ENCODE results near the gene ZNF562.

The ZNF562 gene

GRCh38 chr19:9641810-9642209 is 33.1 kb downstream of the ZNF562 start:
- TF ChIP-seq TEAD4 (IDR thresholded peaks at IDR 0.05) (no peak), CREB1 (IDR thresholded peaks at IDR 0.05; ENCODE audit: low read depth) (no peak), ZBTB7A (IDR thresholded peaks at IDR 0.05; ENCODE audit: low read depth) (no peak), YY1 (IDR thresholded peaks at IDR 0.05; ENCODE audit: low read depth) (no peak), USF1 (IDR thresholded peaks at IDR 0.05) (no peak), TCF12 (IDR thresholded peaks at IDR 0.05; ENCODE audit: low read depth) (no peak), RAD21 (IDR thresholded peaks at IDR 0.05; ENCODE audit: low read depth) (no peak), EGR1 (IDR thresholded peaks at IDR 0.05) (no peak), FOXM1 (IDR thresholded peaks at IDR 0.05; ENCODE audit: borderline replicate concordance, low read depth) (no peak), CEBPB (IDR thresholded peaks at IDR 0.05) (no peak), EP300 (IDR thresholded peaks at IDR 0.05; ENCODE audit: borderline replicate concordance) (no peak), NFIC (IDR thresholded peaks at IDR 0.05) (no peak)

GRCh38 chr19:9640956-9641355 is 33.9 kb downstream of the ZNF562 start:
- TF ChIP-seq REST (IDR thresholded peaks at IDR 0.05; ENCODE audit: low read depth) = no peak
- TF ChIP-seq ZBTB7A (IDR thresholded peaks at IDR 0.05; ENCODE audit: low read depth) = no peak
- no peak for TF ChIP-seq NFIC (IDR thresholded peaks at IDR 0.05)
- TF ChIP-seq TEAD4 (IDR thresholded peaks at IDR 0.05) = no peak
- TF ChIP-seq TAF1 (IDR thresholded peaks at IDR 0.05; ENCODE audit: low read depth) = no peak
- TF ChIP-seq EP300 (IDR thresholded peaks at IDR 0.05; ENCODE audit: borderline replicate concordance) = no peak
- TF ChIP-seq FOXM1 (IDR thresholded peaks at IDR 0.05; ENCODE audit: borderline replicate concordance, low read depth) = no peak
- TF ChIP-seq USF1 (IDR thresholded peaks at IDR 0.05) = no peak
- no peak for TF ChIP-seq RAD21 (IDR thresholded peaks at IDR 0.05; ENCODE audit: low read depth)
- TF ChIP-seq TCF12 (IDR thresholded peaks at IDR 0.05; ENCODE audit: low read depth) = no peak
- TF ChIP-seq YY1 (IDR thresholded peaks at IDR 0.05; ENCODE audit: low read depth) = no peak
- no peak for TF ChIP-seq CEBPB (IDR thresholded peaks at IDR 0.05)
- no peak for TF ChIP-seq MAX (IDR thresholded peaks at IDR 0.05)
- no peak for TF ChIP-seq EGR1 (IDR thresholded peaks at IDR 0.05)
- TF ChIP-seq CREB1 (IDR thresholded peaks at IDR 0.05; ENCODE audit: low read depth) = no peak

GRCh38 chr19:9636018-9636417 is 38.9 kb downstream of the ZNF562 start:
- TF ChIP-seq USF1 (IDR thresholded peaks at IDR 0.05) (no peak), MAX (IDR thresholded peaks at IDR 0.05) (no peak), TEAD4 (IDR thresholded peaks at IDR 0.05) (no peak), NFIC (IDR thresholded peaks at IDR 0.05) (no peak), ZBTB7A (IDR thresholded peaks at IDR 0.05; ENCODE audit: low read depth) (no peak), EGR1 (IDR thresholded peaks at IDR 0.05) (no peak), FOXM1 (IDR thresholded peaks at IDR 0.05; ENCODE audit: borderline replicate concordance, low read depth) (no peak), YY1 (IDR thresholded peaks at IDR 0.05; ENCODE audit: low read depth) (no peak), TAF1 (IDR thresholded peaks at IDR 0.05; ENCODE audit: low read depth) (no peak), CEBPB (IDR thresholded peaks at IDR 0.05) (no peak), TCF12 (IDR thresholded peaks at IDR 0.05; ENCODE audit: low read depth) (no peak), REST (IDR thresholded peaks at IDR 0.05; ENCODE audit: low read depth) (no peak), RAD21 (IDR thresholded peaks at IDR 0.05; ENCODE audit: low read depth) (no peak), CREB1 (IDR thresholded peaks at IDR 0.05; ENCODE audit: low read depth) (no peak), EP300 (IDR thresholded peaks at IDR 0.05; ENCODE audit: borderline replicate concordance) (no peak)

GRCh38 chr19:9627856-9628255 is 47.0 kb downstream of the ZNF562 start:
- no peak for TF ChIP-seq TEAD4 (IDR thresholded peaks at IDR 0.05)
- TF ChIP-seq ZBTB7A (IDR thresholded peaks at IDR 0.05; ENCODE audit: low read depth) = no peak
- TF ChIP-seq USF1 (IDR thresholded peaks at IDR 0.05) = no peak
- no peak for TF ChIP-seq TAF1 (IDR thresholded peaks at IDR 0.05; ENCODE audit: low read depth)
- no peak for TF ChIP-seq FOXM1 (IDR thresholded peaks at IDR 0.05; ENCODE audit: borderline replicate concordance, low read depth)
- no peak for TF ChIP-seq MAX (IDR thresholded peaks at IDR 0.05)
- TF ChIP-seq CREB1 (IDR thresholded peaks at IDR 0.05; ENCODE audit: low read depth) = no peak
- TF ChIP-seq CEBPB (IDR thresholded peaks at IDR 0.05) = no peak
- TF ChIP-seq TCF12 (IDR thresholded peaks at IDR 0.05; ENCODE audit: low read depth) = no peak
- TF ChIP-seq EP300 (IDR thresholded peaks at IDR 0.05; ENCODE audit: borderline replicate concordance) = no peak
- no peak for TF ChIP-seq RAD21 (IDR thresholded peaks at IDR 0.05; ENCODE audit: low read depth)
- TF ChIP-seq NFIC (IDR thresholded peaks at IDR 0.05) = no peak
- no peak for TF ChIP-seq REST (IDR thresholded peaks at IDR 0.05; ENCODE audit: low read depth)
- no peak for TF ChIP-seq YY1 (IDR thresholded peaks at IDR 0.05; ENCODE audit: low read depth)
- no peak for TF ChIP-seq EGR1 (IDR thresholded peaks at IDR 0.05)

Measured in Ishikawa (cell line).